ENCODE measurements around the gene RPS6KA5. TPM values are rescaled to one million over a fixed set of nuclear protein-coding genes. Genes with fewer than 3 reads are reported as not detected.
"Not testable (repeated sequence)": the region's sequence is repeated elsewhere in the genome, so short reads cannot be mapped to it uniquely, and the experiment has no call there.

RPS6KA5 gene
- total RNA-seq, 2 donors from 2014 or later = 4.0 to 6.4 TPM

DNA sequence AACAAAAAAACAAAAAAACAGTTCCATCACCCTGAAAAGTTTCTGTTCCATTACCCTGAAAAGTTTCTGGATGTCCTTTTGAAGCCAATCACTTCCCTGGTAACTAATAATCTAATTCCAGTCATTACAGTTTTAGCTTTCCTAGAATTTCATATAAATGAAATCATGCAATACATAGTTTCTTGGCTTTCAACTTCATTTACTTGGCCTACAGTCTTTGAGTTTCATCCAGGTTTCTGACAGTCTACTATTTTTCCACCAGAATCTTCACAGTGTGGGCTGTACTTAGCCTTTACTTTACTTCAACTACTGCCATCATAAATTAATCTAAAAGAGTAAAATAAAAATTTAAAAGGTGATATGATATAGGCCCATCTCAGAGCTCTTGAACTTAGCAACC is 55.5 kb downstream of the RPS6KA5 start:
- DNase-seq (ENCODE audit: low spot score) = no peak
- intact Hi-C loops (cut with DNase I) = no loop called here

DNA sequence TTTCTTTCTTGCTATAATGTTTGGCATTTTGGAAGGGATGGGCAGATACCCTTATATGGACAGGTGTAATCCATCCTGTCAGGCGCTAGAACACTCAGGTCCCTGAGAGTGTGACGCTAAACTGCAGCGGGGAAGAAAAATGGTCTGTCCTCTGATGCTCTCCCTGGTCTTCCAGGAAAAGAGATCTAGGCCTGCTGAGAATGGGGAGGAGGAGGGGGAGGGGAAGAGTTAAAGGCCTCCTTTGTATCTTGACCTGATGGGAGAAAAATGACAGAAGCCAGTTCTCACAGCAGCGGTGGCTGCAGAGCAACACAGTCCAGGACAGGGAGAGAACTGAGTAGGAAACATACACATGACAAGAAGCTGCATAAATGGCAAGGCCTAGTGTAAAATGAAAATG is 61.1 kb downstream of the RPS6KA5 start:
- intact Hi-C loops (cut with DNase I) = no loop called here
- no peak for DNase-seq (ENCODE audit: low spot score)

DNA sequence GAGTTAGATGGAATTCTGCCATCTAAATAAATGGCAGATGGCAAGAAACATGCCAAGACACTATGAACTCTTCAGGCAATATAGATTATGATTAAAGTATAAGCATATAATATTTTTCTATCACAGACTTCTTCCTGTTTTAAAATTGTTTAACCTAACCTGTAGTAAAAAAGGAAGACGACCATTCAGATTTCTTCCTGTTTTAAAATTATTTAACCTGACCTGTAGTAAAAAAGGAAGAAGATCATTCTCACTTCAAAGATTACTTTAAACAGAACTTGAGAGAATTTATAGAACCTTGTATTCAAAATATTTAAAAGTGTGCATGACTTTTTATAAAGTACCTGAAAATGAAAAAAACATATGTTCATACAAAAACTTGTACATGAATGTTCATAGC is 63.5 kb downstream of the RPS6KA5 start:
- no peak for DNase-seq (ENCODE audit: low spot score)
- intact Hi-C loops (cut with DNase I) = no loop called here

DNA sequence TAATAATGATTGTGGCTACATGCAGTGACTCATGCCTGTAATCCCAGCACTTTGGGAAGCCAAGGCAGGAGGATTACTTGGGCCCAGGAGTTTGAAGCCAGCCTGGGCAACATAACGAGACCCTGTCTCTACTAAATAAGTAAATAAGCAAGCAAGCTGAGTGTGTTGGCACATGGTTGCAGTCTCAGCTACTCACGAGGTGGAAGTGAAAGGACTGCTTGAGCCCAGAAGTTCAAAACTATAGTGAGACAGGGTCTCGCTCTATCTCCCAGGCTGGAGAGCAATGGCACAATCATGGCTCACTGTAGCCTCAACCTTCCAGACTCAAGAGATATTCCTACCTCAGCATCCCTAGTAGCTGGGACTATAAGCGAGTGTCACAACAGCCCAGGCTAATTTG is 64.7 kb downstream of the RPS6KA5 start:
- intact Hi-C loops (cut with DNase I) = no loop called here
- no peak for DNase-seq (ENCODE audit: low spot score)

GRCh38 chr14:90993792-90994191 is 66.6 kb downstream of the RPS6KA5 start:
- intact Hi-C loops (cut with DNase I) = no loop called here
- DNase-seq (ENCODE audit: low spot score) = no peak

DNA sequence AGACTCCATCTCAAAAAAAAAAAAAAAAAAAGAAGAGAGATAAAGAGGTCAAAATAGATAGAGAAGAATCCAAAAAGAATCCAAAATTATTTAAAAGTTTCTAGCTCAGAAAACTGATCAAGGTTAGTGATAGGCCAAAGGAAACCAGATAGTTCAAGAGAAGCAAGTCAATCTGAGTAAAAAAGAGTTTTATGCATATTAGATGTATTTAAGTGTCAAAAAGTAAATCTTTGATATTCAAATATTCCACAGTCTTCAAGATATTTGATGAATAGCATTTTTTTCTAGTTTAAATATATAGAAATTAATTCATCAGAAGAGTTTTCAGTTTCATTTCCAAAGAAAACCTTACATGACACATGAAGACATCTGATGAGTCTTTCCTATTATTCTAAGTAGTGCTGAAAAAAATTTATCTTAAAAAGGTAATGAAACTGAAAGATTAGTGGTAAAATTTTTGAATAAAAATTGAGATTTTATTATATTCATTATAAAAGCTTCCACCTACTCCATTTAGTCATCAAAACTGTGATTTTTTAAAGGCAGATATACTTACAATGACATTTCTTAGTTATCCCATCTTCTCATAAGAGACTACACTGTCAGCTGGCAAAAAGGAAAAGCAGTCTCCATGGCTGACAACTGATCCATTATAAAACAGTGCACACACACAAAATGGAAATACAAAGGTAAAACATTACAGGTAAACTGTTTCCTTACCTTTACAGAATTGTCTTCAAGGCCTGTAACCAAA is 68.6 kb downstream of the RPS6KA5 start:
- intact Hi-C loops (cut with DNase I) = no loop called here
- no peak for DNase-seq (ENCODE audit: low spot score)

DNA sequence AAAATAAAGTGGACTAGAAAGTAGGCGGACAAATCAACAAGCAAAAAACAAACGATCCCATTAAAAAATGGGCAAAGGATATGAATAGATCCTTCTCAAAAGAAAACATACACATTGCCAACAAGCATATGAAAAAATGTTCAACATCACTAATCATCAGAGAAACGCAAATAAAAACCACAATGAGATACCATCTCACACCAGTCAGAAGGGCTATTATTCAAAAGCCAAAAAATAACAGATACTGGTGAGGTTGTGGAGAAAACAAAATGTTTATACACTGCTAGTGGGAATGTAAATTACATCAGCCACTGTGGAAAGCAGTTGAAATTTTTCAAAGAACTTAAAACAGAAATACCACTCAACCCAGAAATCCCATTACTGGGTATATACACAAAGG is 70.3 kb downstream of the RPS6KA5 start:
- intact Hi-C loops (cut with DNase I) = no loop called here
- no peak for DNase-seq (ENCODE audit: low spot score)

- DNase-seq (ENCODE audit: low spot score) = no peak
- intact Hi-C loops (cut with DNase I) = no loop called here
Measured at GRCh38 chr14:90987140-90987539, 73.3 kb downstream of the RPS6KA5 start.

GRCh38 chr14:90986510-90986909 is 73.9 kb downstream of the RPS6KA5 start:
- intact Hi-C loops (cut with DNase I) = no loop called here
- DNase-seq (ENCODE audit: low spot score) = no peak

- intact Hi-C loops (cut with DNase I) = no loop called here
Measured at GRCh38 chr14:90985601-90986242, 74.7 kb downstream of the RPS6KA5 start.

GRCh38 chr14:90983560-90983959 is 76.9 kb downstream of the RPS6KA5 start:
- intact Hi-C loops (cut with DNase I) = no loop called here

More at GRCh38 chr14:90985601-90986242, 74.7 kb downstream of the RPS6KA5 start:
- DNase-seq (ENCODE audit: low spot score) = no peak

DNA sequence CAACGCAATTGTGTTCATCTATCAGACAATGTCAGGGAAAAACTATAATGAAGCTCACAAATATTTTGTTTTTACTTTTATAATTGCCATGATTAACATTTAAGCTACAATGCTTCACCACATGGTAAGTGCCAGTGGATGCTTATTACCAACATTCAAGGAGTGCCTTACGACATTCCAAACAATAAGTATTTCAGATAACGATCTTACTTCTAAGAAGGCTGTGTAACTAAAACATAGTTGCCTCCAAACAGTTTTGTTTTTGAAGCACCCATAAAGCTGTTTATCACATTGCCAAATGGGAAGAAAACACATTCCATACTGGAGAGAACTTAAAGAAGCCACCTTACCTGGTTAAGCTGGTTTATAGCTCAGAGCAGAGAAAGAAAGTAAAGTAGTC is 78.8 kb downstream of the RPS6KA5 start:
- DNase-seq (ENCODE audit: low spot score) = no peak
- intact Hi-C loops (cut with DNase I) = no loop called here

More at GRCh38 chr14:90983560-90983959, 76.9 kb downstream of the RPS6KA5 start:
- no peak for DNase-seq (ENCODE audit: low spot score)

DNA sequence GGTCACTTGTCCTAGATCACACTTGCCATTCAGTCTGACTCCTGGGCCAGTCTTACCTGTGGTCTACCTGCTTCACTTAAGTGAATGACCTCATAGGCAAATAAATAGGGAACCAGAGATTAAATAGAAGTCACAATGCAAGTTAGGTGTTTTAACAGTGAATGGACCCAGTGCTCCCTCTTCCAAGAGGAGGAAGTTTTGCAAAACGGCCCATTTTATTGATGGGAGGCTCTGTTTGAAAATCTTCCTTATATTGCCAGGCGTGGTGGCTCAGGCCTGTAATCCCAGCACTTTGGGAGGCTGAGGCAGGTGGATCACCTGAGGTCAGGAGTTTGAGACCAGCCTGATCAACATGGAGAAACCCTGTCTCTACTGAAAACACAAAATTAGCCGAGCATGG is 79.8 kb downstream of the RPS6KA5 start:
- DNase-seq (ENCODE audit: low spot score) = not testable (repeated sequence)

GRCh38 chr14:90979515-90979914 is 80.9 kb downstream of the RPS6KA5 start:
- intact Hi-C loops (cut with DNase I) = no loop called here
- DNase-seq (ENCODE audit: low spot score) = no peak

More for the DNA sequence above, 79.8 kb downstream of the RPS6KA5 start:
- intact Hi-C loops (cut with DNase I) = not testable (repeated sequence)

DNA sequence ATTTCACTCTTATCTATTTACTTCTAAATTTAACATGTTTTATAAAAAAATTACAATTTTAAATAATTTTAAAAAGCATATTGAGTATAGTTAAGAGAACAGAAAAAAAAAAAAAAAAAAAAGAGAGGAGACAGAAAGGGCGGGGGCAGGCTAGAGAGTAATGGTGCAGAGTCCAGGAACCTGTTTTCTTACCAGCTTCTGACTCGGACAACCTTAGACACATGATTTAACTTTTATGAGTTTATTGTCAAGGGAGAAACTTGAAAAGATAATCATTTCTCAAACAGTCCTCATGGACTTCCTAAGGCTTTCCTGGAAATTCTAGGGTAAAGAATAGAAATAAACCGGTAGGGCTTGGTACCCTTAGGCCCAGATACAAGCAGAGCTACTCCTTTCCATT is 84.3 kb downstream of the RPS6KA5 start:
- intact Hi-C loops (cut with DNase I) = no loop called here
- DNase-seq (ENCODE audit: low spot score) = no peak

- intact Hi-C loops (cut with DNase I) = no loop called here
- DNase-seq (ENCODE audit: low spot score) = no peak
Measured at GRCh38 chr14:90971687-90972086, 88.8 kb downstream of the RPS6KA5 start.

- intact Hi-C loops (cut with DNase I) = no loop called here
Measured at GRCh38 chr14:90970167-90970600, 90.3 kb downstream of the RPS6KA5 start.

DNA sequence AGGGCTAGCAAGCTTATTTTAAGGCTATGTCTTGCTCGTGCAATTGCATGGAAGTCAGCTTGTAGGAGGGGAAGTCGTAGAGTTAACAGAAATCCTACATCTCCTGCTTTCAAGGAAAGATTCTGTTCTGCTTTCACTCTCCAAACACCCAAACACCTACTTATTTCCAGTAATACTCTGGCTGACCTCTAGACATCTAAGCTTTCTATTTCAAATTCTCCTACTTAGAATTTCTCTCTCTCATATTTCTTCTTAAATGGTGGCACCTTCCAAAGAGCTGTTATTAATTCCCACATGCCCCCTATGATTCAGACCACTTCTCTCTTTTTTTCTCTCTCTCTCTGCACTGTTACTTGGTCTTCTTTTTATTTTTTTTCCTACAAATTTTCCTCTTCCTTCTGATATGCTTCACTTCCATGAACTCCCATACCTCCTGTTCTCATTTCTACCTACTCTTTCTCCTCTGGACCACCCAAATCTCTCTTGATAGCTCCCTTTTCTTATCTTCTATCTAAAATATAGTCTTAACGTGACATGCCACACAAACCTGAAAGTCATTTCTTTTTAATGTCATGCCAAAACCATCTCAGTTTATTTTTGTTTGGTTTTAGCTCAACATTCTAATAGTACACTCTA is 90.8 kb downstream of the RPS6KA5 start:
- intact Hi-C loops (cut with DNase I) = no loop called here
- DNase-seq (ENCODE audit: low spot score) = no peak

More at GRCh38 chr14:90970167-90970600, 90.3 kb downstream of the RPS6KA5 start:
- no peak for DNase-seq (ENCODE audit: low spot score)

GRCh38 chr14:90968025-90968424 is 92.4 kb downstream of the RPS6KA5 start:
- no peak for DNase-seq (ENCODE audit: low spot score)
- intact Hi-C loops (cut with DNase I) = no loop called here

- intact Hi-C loops (cut with DNase I) = no loop called here
Measured at GRCh38 chr14:90966493-90966892, 93.9 kb downstream of the RPS6KA5 start.

More at GRCh38 chr14:90966493-90966892, 93.9 kb downstream of the RPS6KA5 start:
- no peak for DNase-seq (ENCODE audit: low spot score)

All from posterior vena cava (tissue), 2 donors.